Lower leg skin (tissue), 3 donors: Measurements from ENCODE around the gene SUMO3.

Experiments
- POLR2A ChIP-seq, 2 donors: fragments of 450-650 bp; IDR thresholded peaks; one replicate each; pipeline ENCODE4 v1.6.1; 2016 to 2017; ENCODE audit warnings: antibody characterized with exemption in 2 of 2, mild to moderate bottlenecking in 1 of 2, moderate library complexity in 1 of 2
- TF ChIP-seq, protein P1 (sequence below), 3 donors: fragments of 450-650 bp; IDR thresholded peaks; one replicate each; pipeline ENCODE4 v1.5.1; 2016; ENCODE audit warnings: antibody characterized with exemption in 3 of 3, mild to moderate bottlenecking in 3 of 3, moderate library complexity in 2 of 3

GRCh38 chr21:44867464-44867863, 49.6 kb upstream of the SUMO3 start:
- TF ChIP-seq, protein P1, sequence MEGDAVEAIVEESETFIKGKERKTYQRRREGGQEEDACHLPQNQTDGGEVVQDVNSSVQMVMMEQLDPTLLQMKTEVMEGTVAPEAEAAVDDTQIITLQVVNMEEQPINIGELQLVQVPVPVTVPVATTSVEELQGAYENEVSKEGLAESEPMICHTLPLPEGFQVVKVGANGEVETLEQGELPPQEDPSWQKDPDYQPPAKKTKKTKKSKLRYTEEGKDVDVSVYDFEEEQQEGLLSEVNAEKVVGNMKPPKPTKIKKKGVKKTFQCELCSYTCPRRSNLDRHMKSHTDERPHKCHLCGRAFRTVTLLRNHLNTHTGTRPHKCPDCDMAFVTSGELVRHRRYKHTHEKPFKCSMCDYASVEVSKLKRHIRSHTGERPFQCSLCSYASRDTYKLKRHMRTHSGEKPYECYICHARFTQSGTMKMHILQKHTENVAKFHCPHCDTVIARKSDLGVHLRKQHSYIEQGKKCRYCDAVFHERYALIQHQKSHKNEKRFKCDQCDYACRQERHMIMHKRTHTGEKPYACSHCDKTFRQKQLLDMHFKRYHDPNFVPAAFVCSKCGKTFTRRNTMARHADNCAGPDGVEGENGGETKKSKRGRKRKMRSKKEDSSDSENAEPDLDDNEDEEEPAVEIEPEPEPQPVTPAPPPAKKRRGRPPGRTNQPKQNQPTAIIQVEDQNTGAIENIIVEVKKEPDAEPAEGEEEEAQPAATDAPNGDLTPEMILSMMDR (IDR thresholded peaks at IDR 0.05) = no peak
- TF ChIP-seq POLR2A (IDR thresholded peaks at IDR 0.05) = no peak
